ENCODE measurements around the gene GSG1L.

DNA sequence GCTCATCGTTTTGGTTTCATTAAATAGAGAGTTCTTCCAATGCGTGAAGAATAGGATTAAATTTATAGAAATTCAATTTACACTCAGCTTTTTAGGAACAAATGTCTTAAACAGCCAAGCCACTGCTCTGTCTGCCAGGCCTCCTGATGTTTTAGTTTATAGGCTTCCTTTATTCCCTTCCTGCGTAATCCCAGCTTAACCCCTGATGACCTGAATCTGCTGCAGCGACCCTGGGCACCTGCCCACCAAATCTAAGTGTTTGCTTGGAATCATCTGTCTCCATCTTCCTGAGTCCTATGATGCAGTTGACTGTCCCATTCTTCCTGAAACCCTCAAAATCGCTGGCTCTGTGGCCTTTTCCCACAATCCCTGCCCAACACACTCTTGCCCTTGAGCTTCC lies 179.9 kb downstream of the GSG1L start:
- TF ChIP-seq, protein P1, sequence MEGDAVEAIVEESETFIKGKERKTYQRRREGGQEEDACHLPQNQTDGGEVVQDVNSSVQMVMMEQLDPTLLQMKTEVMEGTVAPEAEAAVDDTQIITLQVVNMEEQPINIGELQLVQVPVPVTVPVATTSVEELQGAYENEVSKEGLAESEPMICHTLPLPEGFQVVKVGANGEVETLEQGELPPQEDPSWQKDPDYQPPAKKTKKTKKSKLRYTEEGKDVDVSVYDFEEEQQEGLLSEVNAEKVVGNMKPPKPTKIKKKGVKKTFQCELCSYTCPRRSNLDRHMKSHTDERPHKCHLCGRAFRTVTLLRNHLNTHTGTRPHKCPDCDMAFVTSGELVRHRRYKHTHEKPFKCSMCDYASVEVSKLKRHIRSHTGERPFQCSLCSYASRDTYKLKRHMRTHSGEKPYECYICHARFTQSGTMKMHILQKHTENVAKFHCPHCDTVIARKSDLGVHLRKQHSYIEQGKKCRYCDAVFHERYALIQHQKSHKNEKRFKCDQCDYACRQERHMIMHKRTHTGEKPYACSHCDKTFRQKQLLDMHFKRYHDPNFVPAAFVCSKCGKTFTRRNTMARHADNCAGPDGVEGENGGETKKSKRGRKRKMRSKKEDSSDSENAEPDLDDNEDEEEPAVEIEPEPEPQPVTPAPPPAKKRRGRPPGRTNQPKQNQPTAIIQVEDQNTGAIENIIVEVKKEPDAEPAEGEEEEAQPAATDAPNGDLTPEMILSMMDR (IDR thresholded peaks at IDR 0.05; ENCODE audit: insufficient read depth, low read length, poor library complexity, severe bottlenecking): no peak
- no peak for TF ChIP-seq EZH2phosphoT487 (conservative IDR thresholded peaks at IDR 0.05; ENCODE audit: low read length)
